Thoracic aorta (tissue), 2 donors: ENCODE data around the gene ZFYVE1. TPM values are rescaled to one million over a fixed set of nuclear protein-coding genes. Genes with fewer than 3 reads are reported as not detected.

Experiments used
- ATAC-seq: fragments of 150-250 bp; one replicate; pipeline ENCODE4 v1.8.0; 2017; ENCODE audit warnings: low read depth; ENCODE audit not compliant: insufficient number of reproducible peaks, low FRiP score
- DNase-seq: peaks from one replicate; pipeline ENCODE4 v3.0.0-alpha.2; 2020; ENCODE audit warnings: low spot score
- H3K27ac ChIP-seq, 2 donors: fragments of 200-600 bp; sonication (generic); 1 replicate in 1 of 2; 2 replicates in 1 of 2; pipeline ENCODE4 v1.5.1; 2016; ENCODE audit warnings: mild to moderate bottlenecking in 2 of 2, moderate library complexity in 2 of 2
- H3K27me3 ChIP-seq: fragments of 200-600 bp; sonication (generic); replicated peaks from 2 replicates; pipeline ENCODE4 v1.6.0; 2016; ENCODE audit warnings: mild to moderate bottlenecking; ENCODE audit not compliant: insufficient read depth
- H3K36me3 ChIP-seq: fragments of 200-600 bp; sonication (generic); one replicate; pipeline ENCODE4 v1.5.1; 2016
- H3K4me1 ChIP-seq, 2 donors: fragments of 200-600 bp; sonication (generic); 1 replicate in 1 of 2; 2 replicates in 1 of 2; pipeline versions ENCODE4 v1.5.1 to v1.6.0; 2016; ENCODE audit warnings: low read depth in 2 of 2, mild to moderate bottlenecking in 1 of 2; ENCODE audit not compliant: control insufficient read depth in 1 of 2
- H3K4me3 ChIP-seq: fragments of 200-600 bp; sonication (generic); 2 replicates; pipeline ENCODE4 v1.5.1; 2016; ENCODE audit warnings: mild to moderate bottlenecking
- H3K9me3 ChIP-seq: fragments of 200-600 bp; sonication (generic); 2 replicates; pipeline ENCODE4 v1.5.1; 2016
- total RNA-seq, 2 donors: library from RNA; depleted of rRNA; stranded (reverse); fragments of >200 nt; gene quantifications; one replicate each; pipeline versions ENCODE4 v1.1.0 to v1.2.3, GENCODE V29; 2016
- TF ChIP-seq, protein P1 (sequence below): fragments of 200-600 bp; sonication (generic); IDR thresholded peaks from one replicate; pipeline ENCODE4 v1.5.1; 2019; ENCODE audit warnings: antibody characterized with exemption

ZFYVE1 gene, protein sequence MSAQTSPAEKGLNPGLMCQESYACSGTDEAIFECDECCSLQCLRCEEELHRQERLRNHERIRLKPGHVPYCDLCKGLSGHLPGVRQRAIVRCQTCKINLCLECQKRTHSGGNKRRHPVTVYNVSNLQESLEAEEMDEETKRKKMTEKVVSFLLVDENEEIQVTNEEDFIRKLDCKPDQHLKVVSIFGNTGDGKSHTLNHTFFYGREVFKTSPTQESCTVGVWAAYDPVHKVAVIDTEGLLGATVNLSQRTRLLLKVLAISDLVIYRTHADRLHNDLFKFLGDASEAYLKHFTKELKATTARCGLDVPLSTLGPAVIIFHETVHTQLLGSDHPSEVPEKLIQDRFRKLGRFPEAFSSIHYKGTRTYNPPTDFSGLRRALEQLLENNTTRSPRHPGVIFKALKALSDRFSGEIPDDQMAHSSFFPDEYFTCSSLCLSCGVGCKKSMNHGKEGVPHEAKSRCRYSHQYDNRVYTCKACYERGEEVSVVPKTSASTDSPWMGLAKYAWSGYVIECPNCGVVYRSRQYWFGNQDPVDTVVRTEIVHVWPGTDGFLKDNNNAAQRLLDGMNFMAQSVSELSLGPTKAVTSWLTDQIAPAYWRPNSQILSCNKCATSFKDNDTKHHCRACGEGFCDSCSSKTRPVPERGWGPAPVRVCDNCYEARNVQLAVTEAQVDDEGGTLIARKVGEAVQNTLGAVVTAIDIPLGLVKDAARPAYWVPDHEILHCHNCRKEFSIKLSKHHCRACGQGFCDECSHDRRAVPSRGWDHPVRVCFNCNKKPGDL
- 10 to 100 TPM; 21.5 to 31.6 TPM for total RNA-seq

DNA sequence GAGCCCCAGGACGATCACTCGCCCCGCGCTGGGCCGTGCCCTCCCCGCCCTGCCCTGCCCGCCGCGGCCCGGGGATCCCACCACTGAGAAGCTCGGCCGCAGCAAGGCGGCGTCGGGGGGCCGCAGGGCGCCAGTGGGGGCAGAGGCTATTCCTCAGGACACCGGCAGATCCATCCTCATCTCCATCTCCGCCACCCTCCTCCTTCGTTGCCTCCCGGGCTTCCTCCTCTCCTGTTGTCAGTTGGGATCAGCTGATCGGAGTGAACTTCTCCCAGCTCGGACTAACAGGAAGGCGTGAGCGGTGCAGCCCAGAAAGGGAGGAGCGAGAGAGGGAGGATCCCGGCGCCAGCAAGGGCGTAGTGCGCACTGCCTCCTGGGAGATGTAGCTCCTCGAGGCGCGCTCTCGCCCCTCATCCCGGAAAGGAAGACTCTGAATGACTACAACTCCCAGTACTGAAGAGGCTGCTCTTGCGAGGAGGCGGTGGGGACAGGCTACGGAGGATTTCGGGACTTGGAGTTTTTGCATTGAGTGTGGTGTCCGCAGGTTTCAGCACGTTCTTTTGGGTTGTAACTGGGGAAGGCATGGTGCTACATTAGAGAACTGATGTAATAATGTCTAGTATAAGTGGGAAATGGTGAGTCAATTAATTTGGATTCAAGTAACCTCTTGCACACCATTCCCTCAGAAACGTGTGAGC is at the start of gene ZFYVE1:
TSS of gene ZFYVE1 (minus strand) at position 262 of the 698 bp plus-strand sequence. CDS start 2,598 bp downstream, outside the sequence.
- H3K27me3 ChIP-seq, result no peaks in the 10 kb centered on the region
- peaks cover 23 to 33% of the 10 kb centered on the region in 2 donors for H3K4me1 ChIP-seq
- DNase-seq, result peak; percentile 92
- H3K9me3 ChIP-seq, result no peaks in the 10 kb centered on the region
- TF ChIP-seq, protein P1, sequence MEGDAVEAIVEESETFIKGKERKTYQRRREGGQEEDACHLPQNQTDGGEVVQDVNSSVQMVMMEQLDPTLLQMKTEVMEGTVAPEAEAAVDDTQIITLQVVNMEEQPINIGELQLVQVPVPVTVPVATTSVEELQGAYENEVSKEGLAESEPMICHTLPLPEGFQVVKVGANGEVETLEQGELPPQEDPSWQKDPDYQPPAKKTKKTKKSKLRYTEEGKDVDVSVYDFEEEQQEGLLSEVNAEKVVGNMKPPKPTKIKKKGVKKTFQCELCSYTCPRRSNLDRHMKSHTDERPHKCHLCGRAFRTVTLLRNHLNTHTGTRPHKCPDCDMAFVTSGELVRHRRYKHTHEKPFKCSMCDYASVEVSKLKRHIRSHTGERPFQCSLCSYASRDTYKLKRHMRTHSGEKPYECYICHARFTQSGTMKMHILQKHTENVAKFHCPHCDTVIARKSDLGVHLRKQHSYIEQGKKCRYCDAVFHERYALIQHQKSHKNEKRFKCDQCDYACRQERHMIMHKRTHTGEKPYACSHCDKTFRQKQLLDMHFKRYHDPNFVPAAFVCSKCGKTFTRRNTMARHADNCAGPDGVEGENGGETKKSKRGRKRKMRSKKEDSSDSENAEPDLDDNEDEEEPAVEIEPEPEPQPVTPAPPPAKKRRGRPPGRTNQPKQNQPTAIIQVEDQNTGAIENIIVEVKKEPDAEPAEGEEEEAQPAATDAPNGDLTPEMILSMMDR, result no peak
- peak within 1 kb of the TSS; percentile 90 for H3K4me3 ChIP-seq
- peak; percentile 98 for ATAC-seq
- H3K36me3 ChIP-seq, result peaks cover 8% of the 10 kb centered on the region
- peak within 1 kb of the TSS; percentile 65 to 74 for H3K27ac ChIP-seq

DNA sequence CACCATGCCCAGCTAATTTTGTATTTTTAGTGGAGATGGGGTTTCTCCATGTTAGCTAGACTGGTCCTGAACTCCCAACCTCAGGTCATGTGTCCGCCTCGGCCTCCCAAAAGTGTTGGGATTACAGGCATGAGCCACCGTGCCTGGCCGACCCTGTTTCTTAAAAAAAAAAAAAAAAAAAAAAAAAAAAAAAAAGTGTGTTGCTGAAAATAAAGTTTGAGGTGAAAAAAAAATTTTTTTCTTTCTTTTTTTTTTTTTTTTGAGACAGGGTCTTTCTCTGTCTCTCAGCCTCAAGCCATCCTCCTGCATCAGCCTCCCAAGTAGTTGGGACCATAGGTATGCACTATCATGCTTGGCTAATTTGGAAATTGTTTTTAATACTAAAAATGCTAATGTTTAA is 42.7 kb upstream of the ZFYVE1 start:
- Histone ChIP-seq H3K9me3 (no peaks in the 10 kb centered on the region), H3K4me3 (no peak overlapping the region), H3K27ac (no peak overlapping the region), H3K27me3 (no peaks in the 10 kb centered on the region), H3K4me1 (peaks cover 18 to 25% of the 10 kb centered on the region in 2 donors), H3K36me3 (peaks cover 5% of the 10 kb centered on the region)
- DNase-seq, result no peak
- no peak for ATAC-seq
- TF ChIP-seq, protein P1, result no peak

DNA sequence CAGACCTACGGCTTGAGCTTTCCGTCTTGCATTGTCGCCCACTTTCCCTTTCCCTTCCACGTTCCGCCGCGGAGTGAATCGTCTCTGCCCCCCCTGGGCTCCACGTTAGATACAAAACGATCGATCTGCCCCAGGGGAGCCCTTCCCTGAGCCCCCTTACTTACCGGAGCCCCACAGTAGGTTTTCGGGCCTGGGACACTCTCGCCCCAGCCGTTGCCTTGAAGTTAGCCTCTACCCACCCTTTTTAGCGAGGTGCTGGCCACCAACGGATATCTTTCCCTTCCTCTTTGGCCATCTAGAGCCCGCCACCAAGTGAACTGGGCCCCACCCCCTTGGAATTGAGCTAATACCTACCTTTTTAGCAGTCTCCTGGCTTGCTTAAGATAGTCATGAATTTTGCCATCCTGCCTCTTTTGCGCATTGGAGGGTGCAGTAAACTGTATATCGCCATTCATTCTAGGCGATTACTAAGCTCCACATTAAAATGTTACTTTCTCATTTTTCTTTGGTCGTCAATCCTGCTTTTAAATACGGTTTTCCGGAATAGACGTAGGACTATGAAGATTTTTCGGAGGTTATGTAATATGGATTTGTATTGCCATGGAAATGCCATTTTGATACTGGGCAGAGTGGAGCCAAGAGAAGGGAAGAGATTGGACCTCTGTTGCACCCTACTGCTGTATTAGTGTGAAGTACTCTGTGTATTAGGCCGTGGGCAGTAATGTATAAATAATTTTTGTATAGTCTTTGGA is 32.2 kb upstream of the ZFYVE1 start:
- Histone ChIP-seq H3K4me1 (peaks cover 10 to 42% of the 10 kb centered on the region in 2 donors), H3K27me3 (no peaks in the 10 kb centered on the region), H3K9me3 (no peaks in the 10 kb centered on the region), H3K27ac (peak overlapping the region; percentile 85 to 98), H3K36me3 (peaks cover 8% of the 10 kb centered on the region), H3K4me3 (peak overlapping the region; percentile 82)
- DNase-seq, result peak; percentile 8
- TF ChIP-seq, protein P1, result no peak
- peak; percentile 37 for ATAC-seq

DNA sequence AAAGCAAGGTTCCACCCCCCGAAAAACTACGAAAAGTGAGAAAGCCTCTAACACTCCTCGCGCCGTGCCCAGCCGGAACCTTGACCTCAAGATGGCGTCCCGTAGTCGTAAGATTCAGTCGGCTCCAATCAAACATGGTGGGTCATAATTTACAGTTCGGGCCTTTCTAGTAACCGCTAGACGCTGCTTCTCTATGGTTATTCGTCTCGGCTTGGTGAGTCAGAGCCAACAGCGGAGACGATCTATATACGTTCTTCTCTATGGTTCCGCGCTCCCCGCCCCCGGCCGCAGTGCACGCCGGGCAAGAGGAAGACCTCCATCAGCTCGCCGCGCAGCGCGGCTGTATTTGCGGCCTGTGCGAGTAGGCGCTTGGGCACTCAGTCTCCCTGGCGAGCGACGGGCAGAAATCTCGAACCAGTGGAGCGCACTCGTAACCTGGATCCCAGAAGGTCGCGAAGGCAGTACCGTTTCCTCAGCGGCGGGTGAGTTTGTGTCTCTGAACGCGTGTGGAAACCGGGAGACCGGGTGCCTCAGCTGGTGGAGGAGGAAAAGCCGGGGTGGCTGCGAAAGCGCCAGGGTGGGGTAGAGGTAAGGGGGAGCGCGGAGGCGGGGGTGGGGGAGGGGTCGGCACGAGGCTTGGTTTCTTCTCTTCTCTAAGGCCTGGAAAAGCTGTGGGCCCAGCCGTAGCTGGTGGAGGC is 31.5 kb upstream of the ZFYVE1 start, which contains the start of gene RBM25:
TSS of gene RBM25 (plus strand) at position 311 of the 698 bp plus-strand sequence. CDS start 13,108 bp downstream, outside the sequence.
- Histone ChIP-seq H3K4me3 (peak within 1 kb of the TSS; percentile 82), H3K9me3 (no peaks in the 10 kb centered on the region), H3K36me3 (peaks cover 2% of the 10 kb centered on the region), H3K27ac (peak within 1 kb of the TSS; percentile 85 to 98), H3K4me1 (peaks cover 10 to 42% of the 10 kb centered on the region in 2 donors), H3K27me3 (no peaks in the 10 kb centered on the region)
- ATAC-seq (peak; percentile 97), DNase-seq (peak; percentile 96)
- TF ChIP-seq, protein P1, result no peak
